22Rv1 (cell line): Measurements from ENCODE around the gene HEXB.

ENCODE experiments used
- H3K27ac ChIP-seq: fragments of 450-650 bp; 2 replicates; pipeline ENCODE4 v1.5.1; 2017
- CTCF ChIP-seq: fragments of 450-650 bp; IDR thresholded peaks from 2 replicates; pipeline ENCODE4 v1.5.1; 2017; ENCODE audit warnings: mild to moderate bottlenecking
- ZFX ChIP-seq: fragments of 450-650 bp; IDR thresholded peaks from 2 replicates; pipeline ENCODE4 v1.6.1; 2017; ENCODE audit warnings: antibody characterized with exemption, borderline replicate concordance

Gene HEXB

DNA sequence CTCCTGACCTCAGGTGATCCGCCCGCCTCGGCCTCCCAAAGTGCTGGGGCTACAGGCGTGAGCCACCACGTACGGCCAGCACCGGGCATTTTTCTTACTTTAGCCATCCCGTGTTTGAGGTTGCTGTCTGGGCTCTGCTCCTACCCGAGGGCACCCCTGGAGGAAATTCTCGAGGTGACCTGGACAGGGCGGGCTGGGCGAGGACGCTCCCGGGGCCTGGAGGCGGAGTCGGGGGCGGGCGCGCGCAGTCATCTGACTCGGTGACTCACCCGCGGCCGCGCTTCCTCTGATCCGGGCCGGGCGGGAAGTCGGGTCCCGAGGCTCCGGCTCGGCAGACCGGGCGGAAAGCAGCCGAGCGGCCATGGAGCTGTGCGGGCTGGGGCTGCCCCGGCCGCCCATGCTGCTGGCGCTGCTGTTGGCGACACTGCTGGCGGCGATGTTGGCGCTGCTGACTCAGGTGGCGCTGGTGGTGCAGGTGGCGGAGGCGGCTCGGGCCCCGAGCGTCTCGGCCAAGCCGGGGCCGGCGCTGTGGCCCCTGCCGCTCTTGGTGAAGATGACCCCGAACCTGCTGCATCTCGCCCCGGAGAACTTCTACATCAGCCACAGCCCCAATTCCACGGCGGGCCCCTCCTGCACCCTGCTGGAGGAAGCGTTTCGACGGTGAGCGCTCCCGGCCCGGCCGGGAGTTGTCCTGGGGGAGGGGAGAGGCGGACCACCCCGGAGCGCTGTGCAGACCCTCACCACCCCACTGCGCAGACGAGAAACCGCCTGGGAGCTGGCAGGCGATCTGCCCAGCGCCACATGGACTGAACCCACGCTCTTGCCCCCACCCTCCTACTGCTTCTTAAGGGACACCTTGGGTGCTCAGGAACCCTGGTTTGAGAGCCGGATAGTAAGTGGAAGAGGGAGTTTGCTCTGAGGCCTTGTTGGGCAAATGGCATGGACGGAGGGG lies at the start of gene HEXB:
HEXB (plus strand) TSS at position 334 of the 952 bp plus-strand sequence; CDS start at position 362, 28 bp downstream.
- peak within 1 kb of the TSS; percentile 58 for H3K27ac ChIP-seq
- peak; percentile 14; the same call in 1 of the 2 replicates for TF ChIP-seq CTCF
- TF ChIP-seq ZFX = no peak

DNA sequence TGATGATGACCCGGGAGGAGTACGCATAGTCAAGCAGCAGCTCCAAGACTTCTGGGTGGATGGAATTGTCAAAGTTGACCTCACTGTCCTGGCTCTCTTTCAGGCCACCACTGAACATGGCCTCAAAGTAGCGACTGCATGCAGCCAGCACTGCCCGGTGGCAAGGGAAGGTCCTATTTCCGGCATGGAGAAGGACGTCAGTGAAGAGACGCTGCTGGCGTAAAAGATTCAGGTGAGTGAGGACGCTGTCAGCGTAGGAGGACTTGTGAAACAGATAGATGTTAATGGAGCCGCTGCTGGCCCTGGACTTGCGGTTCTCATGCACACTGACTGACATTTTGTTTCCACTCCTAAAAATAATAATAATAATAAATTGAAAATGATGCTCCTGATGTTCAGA lies 48.9 kb upstream of the HEXB start:
- H3K27ac ChIP-seq = peak overlapping the region; percentile 15

DNA sequence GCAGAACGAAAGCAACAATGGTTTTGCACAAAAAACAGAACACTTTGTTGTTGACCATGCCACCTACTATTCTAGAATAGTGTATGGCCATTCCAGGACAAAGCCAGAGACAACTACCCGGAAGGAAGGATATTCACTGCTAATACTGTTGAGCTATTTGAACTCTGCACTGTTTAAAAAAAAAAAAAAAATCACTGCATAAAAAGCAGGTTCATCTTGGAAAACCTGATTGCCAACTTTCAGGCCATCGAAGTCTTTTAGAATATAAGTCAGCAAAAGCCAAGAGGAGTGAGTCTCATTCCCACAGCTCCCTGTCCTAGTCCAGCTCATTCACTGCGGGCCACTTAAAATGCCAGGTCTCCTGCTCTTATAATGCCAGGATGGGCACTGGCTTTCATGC lies 48.5 kb upstream of the HEXB start:
- H3K27ac ChIP-seq = peak overlapping the region; percentile 15
- no peak for TF ChIP-seq CTCF

More for the DNA sequence above, 48.9 kb upstream of the HEXB start:
- TF ChIP-seq ZFX (no peak), CTCF (no peak)

DNA sequence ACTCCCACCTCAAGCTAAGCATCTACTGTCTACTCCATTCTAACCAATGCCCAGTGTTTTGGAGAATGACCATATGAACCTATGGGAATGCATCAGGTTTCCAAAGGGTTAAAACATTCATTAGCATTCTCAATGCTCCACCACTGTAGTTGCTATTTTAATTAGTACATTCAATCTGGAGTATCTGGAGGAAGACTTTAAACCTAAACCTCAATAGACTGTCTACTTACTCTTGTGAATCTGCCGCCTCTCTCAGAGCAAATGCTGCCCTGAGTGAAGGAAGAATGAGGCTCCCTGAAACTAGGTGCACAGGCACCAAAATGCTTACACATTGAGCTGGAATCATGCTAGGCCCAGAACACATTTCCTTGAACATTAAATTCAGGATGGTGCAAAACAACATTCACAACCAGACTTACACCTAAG lies 46.5 kb upstream of the HEXB start:
- H3K27ac ChIP-seq = peak overlapping the region; percentile 86
- TF ChIP-seq CTCF (no peak), ZFX (no peak)

DNA sequence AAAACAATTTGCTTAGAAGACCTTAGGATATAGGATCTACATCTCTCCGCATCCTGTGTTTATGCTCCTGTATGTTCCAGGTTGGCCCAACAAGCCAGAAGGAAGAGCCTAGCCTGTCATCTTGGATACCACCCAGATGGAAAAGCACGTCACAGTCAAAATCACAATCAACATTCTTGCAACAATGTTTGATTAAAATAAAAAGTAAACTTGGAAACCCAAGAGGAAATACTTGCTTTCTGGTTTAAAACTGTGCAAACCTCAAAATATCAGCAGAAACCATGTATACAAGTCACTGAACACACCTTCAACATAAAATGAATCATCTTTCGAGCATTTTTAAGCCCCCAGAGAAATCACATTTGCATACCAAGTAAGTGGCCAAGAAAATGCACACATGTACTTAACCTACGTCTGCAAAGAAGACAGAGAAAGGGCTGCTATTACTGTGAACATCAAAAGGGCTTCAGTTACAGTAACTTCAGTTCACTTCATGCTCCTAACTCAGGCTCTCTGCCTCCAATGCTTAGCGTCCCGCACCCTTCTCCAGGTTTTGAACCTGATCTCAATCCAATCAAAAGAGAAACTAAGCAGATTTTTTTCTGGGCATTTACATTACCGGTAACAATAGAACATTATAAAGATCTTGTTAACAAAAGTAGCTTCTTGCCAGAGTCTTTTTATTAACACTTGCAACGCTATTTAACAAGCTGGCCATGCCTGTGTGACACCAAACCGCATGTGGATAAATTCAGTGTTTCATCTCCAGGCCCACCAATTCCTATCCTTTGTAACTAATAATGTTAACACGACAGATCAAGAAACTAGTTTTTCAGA lies 45.8 kb upstream of the HEXB start:
- TF ChIP-seq ZFX = no peak
- TF ChIP-seq CTCF = no peak
- H3K27ac ChIP-seq = peak overlapping the region; percentile 86

DNA sequence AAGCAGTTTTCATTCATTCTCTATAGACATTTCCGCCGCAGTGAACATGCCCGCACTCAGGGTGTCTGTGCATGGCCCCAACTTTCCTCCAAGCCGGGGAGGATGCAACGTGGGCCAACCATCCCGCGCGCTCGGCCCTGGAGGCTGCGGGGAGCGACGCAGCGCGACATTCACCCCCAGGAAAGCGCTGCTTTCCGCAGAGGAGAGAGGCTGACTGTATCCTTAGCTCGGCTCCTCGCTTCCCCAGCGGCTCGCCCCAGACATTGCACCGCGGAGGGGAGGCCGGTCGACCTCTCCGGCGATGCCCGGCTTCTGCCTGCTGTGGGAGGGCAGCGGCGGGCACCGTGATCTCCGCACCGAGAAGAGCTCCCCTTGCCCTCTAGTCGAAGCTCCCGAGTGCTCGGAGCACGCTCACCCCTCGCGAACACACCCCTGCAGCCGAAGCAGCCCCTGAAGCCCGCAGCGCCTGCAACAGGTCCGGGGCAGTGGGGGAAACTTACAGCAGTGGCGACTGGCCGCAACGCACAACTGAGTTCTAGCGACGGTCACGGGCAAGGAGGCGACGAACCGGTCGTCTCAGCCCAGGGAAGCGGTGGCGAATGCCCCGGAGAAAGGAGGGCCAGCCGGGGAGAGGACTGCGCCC lies 45.1 kb upstream of the HEXB start:
- H3K27ac ChIP-seq = peak overlapping the region; percentile 86
- TF ChIP-seq ZFX (no peak), CTCF (no peak)
